Pons (tissue), 1 donor: ENCODE data around the gene ITGA7.

Experiments used
- DNase-seq: peaks from one replicate; pipeline ENCODE4 v3.0.0-alpha.2; 2016; ENCODE audit warnings: low spot score

ITGA7 gene

GRCh38 chr12:55699471-55700055 is 8.1 kb downstream of the ITGA7 start:
- DNase-seq = no peak

GRCh38 chr12:55698965-55699364 is 8.7 kb downstream of the ITGA7 start:
- DNase-seq = no peak

DNA sequence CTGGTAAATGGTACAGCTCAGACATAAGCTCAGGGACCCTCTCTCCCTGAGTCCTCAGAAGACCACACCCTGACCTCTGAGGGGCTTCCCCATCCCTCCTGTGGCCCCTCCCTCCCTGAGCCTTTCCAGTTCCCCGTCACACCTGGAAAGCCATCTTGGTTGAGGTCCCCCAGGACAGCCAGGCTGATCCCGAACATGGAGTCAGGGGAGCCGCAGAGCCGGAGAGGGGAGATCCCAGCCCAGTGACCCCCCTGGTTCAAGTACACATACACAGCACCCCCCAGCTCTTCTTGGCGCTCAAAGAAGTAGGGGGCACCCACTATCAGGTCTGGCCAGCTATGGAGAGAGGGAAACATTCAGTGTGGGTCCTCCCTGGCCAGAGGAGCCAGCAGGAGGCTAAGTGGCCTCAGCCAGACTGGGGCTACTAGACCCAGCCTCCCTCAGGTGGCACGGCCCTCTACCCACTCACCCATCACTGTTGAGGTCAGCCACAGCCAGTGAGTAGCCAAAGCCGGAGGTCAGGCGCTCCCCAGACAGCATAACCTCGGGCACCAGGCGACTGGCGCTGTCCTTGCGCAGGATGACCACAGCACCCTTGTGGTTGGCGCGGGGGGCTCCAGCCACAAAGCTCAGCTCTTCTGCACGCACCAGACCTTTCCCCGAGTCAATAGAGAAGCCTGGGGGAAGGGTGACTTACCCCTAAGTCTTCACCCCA is 9.3 kb downstream of the ITGA7 start:
- DNase-seq = no peak

GRCh38 chr12:55697686-55698085 is 10.0 kb downstream of the ITGA7 start:
- DNase-seq = no peak

DNA sequence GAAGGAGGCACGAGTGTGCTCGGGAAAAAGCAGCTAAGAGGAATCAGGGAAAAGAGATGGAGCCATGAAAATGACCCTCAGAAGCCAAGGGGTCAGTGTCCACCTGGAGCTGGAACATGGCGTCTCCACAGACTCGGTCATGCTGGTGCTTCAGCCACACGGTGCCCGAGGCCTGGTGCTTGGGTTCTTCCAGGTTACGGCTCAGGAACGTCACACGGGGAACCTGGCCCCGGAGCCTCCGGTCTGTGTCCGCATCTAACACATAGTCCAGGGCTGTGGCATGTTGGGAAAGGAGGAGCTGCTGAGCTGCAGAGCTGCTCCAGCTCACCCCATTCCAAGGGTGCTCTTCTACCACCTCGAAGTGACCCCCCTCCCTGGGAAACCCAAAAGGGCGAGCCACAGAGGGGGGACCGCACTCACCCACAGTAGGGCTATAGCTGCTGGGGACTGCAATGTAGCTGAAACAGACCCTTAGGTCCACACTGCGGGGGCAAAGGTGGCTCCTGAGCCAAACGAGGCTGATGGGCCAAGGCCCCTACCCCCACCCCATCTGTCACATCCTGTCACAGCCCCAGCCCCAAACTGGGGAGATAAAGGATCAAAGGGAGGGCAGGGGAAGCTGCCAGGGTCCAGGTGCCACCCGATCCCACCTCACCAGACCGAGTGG is 10.8 kb downstream of the ITGA7 start:
- DNase-seq = no peak

DNA sequence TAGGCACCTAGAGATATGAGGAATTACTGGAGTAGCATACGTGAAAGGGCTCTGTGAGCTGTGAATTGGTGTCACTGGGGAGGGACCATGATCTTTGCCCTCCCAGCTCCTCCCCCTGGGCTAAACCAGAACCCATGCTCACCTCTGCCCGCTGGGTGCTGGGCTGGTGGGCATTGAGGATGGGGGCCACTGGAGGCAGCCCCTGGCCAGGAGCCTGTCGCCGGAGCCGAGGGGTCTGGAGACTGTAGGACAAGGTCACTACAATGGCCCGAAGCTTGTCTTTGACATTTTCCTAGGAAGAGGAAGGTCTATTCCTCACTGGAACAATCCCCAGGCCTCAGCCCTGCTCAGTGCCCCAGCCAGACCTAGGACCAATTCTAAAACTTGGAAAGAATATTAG is 11.6 kb downstream of the ITGA7 start:
- no peak for DNase-seq

- no peak for DNase-seq
Observed at GRCh38 chr12:55695349-55695748, 12.4 kb downstream of the ITGA7 start.

DNA sequence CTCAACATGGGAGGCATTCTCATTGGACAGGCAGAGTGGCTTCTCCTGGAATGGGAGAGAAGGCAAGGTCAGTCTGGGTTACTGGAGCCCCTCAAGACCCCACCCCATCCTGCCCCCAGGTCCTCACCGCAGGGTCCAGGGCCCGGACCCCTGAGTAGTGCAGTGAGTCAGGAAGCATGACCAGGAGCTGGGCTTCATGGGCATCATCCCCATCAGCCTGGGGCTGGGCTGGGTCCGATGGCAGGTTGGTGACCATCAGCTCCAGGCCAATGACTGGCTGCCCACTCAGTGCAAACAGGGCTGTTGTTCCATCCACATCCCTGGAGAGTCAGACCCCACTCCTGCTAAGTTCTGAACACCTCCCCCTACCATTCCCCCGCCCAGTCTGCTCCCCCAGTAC is 13.1 kb downstream of the ITGA7 start:
- DNase-seq = no peak

- no peak for DNase-seq
Observed at GRCh38 chr12:55694188-55694515, 13.6 kb downstream of the ITGA7 start.

GRCh38 chr12:55693323-55694187 is 14.1 kb downstream of the ITGA7 start:
- no peak for DNase-seq

DNA sequence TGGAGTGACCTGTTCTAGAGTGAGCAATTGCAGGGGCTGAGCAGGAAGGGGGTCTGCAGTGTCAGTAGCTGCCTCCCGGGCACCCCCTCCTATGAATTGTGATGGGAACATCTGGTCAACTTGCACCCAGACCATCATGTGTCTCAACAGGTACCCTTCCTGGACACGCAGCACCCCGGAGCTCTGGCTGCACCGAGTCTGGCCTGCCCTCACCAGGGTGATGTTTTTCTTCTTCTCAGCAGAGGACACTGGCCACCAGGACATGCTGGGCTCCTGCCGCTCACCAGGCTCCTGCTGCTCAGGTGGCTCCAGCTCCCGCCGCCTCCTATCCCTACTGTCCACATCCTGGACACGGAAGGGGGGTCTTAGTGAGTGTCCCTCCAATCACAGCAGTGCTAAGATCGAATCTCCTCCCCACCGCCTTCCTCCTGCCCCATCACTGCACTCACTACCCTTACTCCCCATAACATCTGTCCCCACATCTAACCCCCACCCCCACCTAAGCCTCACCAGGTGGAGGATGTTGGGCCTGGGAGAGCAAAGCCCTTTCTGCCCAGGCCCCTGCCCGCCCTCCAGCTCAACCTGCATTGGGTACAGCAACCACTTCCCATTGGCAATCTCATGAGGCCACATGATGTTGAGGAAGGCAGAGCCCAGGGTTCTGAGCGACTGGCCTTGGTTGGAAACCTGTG is 14.9 kb downstream of the ITGA7 start:
- DNase-seq = no peak

DNA sequence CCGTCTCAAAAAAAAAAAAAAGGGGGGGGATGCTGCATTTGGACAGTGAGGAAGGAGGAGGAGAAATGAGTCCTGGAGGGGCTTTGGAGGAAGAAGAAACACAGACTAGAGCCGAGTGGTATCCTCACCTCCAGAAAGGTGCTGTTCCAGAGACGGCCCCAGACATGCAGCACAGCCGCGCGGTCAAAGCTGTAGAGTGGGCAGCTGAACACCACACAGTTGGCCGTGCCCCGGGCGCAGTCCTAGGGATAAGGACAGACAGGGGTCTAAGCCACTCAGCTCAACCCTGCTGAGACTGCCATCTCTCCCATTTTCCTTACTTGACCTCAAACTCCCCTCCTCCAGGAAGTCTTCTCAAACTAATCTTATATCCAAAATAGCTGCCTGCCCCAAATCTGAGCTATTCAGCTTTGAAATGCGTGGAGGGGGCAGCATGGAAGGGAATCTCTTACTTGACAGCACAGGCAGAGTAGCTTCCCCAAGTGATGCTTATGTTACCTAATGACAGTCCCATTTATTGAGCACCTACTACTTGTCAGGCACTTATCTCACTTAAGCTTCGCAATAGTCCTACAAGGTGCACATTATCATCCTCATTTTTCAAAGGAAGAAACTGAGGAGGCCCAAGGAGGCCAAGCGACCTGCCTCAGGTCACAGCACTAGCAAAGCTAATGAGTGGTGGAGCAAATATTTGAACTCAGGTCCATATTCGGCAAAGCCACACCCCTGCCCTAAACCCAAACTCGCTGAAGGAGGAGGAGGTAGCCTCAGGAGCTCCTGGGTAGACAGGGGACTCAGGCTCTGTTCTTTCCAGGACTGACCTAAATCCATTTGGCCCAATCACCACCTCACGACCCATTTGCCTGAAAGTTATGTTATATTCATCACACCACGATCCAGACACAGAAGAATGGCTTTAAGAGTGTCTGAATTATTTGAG is 18.7 kb downstream of the ITGA7 start:
- no peak for DNase-seq

GRCh38 chr12:55687746-55688145 is 20.0 kb downstream of the ITGA7 start:
- no peak for DNase-seq

DNA sequence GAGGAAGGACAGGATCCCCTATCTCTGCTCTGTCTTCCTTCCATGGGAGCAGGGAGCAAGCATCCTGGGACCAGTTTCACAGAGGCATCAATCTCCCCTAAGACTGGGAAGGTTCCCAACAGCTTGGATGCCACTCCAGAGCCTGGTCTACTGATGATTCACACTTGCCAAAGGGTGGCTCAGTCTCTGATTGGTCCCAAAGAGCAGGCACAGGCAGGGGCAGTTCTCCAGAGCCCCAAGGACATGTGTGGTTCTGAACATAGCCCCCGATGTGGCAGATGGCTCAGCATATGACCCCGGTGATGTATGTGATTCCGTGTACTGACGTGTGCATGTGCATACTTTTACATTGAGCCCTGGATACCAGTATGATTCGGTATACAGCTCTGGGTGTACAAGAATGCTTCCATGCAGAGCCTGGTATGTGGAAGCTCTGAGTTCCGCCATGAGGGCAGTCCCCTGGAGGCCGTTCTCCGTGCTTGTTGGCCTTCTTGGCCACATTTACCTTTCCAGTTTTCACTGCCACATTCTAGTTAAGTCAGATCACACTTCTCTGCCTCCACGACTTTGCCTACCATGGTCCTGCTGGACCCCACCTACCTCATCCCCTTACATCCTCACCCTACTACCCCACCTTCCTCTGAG is 21.2 kb downstream of the ITGA7 start:
- no peak for DNase-seq

GRCh38 chr12:55685671-55686070 is 22.0 kb downstream of the ITGA7 start:
- DNase-seq = no peak

- no peak for DNase-seq
Observed at GRCh38 chr12:55684761-55685370, 22.8 kb downstream of the ITGA7 start.

- no peak for DNase-seq
Observed at GRCh38 chr12:55683676-55684075, 24.0 kb downstream of the ITGA7 start.

DNA sequence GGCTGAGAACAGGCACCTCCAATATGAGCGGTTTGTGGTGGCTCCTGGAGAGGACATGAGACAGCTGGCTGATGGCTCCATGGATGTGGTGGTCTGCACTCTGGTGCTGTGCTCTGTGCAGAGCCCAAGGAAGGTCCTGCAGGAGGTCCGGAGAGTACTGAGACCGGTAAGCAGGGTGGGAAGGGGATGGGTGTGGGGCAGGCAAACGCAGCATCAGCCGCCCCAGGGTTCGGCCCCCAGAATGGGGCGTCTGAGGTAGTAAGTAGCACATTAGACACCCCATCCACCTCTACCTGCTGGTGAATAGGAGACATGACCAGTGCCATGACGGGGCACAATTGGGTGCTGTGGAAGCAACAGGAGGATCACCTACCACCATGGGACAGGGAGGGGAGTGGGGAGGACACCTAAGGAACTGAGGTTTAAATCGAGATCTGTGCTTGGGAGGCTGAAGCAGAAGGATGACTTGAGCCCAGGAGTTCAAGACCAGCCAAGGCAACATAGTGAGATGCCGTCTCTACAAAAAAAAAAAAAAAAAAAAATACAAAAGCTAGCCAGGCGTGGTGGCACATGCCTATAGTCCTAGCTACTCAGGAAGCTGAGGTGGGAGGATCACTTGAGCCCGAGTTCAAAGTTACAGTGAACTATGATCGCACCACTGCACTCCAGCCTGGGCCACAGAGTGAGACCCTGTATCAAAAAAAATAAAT is 25.5 kb downstream of the ITGA7 start:
- no peak for DNase-seq
